Measurements from ENCODE around the gene TYRO3. TPM values are rescaled to one million over a fixed set of nuclear protein-coding genes. Genes with fewer than 3 reads are reported as not detected.

Gene TYRO3
- total RNA-seq: 3.7 and 4.6 TPM in 2 replicates

GRCh38 chr15:41558400-41559238, at the start of gene TYRO3:
Gene TYRO3 (plus strand): TSS chr15:41559212. CDS start chr15:41559258, 46 bp downstream.

DNA sequence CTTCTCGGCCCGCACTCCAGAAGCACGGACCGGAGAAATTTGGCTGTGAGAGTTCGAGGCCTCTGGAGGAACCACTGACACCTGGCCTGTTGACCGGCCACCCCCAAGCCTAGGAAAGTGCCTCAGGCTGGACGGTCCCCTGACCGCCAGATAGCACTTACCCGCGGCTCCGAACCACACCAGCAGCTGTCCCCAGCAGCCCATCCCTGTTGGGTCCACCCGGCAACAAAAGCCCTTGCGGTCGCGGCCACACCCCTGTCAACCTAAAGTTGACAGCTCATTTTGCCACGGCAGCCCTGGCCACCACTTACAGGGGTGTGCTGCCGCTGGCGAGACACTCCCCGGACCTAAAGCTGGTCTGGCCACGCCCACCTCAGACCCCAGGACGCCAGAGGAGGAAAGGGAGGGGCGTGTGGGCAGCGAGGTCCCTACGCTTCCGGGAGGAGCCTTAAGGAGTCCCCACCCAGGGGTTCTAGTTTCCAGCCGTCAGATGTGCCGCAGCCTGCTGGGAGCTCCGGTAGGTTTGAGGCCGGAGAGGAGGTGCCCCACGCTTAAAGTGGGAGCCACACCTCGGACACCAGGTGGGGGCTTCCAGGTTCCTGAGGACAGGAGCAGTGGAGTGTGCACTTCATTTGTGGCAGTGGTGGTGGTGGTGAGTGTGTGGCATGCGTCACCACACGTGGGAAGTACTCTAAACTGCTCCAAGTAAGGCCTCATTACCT, 45.3 kb upstream of the TYRO3 start, which contains the start of gene LTK:
Gene LTK, minus strand, starts transcription at position 322 of the 722 bp plus-strand sequence. Its CDS starts 118 bp downstream, at position 204.

Other genes with a start within 250 kb of the TYRO3 start
- 7.6 and 22.3 TPM in 2 replicates for gene OIP5, start 226.6 kb upstream of the TYRO3 start, total RNA-seq
- gene NUSAP1, start 226.3 kb upstream of the TYRO3 start, total RNA-seq: 31.2 and 75.4 TPM in 2 replicates
- 27.2 and 37.6 TPM in 2 replicates for gene NDUFAF1, start 156.7 kb upstream of the TYRO3 start, total RNA-seq
- gene RTF1, start 142.1 kb upstream of the TYRO3 start, total RNA-seq: 13.9 and 22.6 TPM in 2 replicates
- gene ITPKA, start 65.3 kb upstream of the TYRO3 start, total RNA-seq: 0.62 and 1.8 TPM in 2 replicates
- not detected in 2 replicates for gene LTK, start 45.4 kb upstream of the TYRO3 start, total RNA-seq
- gene RPAP1, start 15.0 kb upstream of the TYRO3 start, total RNA-seq: 32.5 and 43.3 TPM in 2 replicates
- 7.6 and 9.9 TPM in 2 replicates for gene MGA, start 101.2 kb downstream of the TYRO3 start, total RNA-seq
- gene MAPKBP1, start 215.3 kb downstream of the TYRO3 start, total RNA-seq: 27.8 and 35.2 TPM in 2 replicates

Measured in hair follicular keratinocyte (primary cell).